Stimulated activated CD8-positive, alpha-beta memory T cell treated with anti-CD3 and anti-CD28 coated beads, Interleukin-15, amount 100 ng/mL, for 24 hours (primary cell): ENCODE results near the gene PCDHGB6.
"Not testable (repeated sequence)": the region's sequence is repeated elsewhere in the genome, so short reads cannot be mapped to it uniquely, and the experiment has no call there.

ENCODE experiments used
- DNase-seq: peaks from one replicate; pipeline ENCODE4 v3.0.0-alpha.2; 2020; ENCODE audit warnings: low read depth

The PCDHGB6 gene

DNA sequence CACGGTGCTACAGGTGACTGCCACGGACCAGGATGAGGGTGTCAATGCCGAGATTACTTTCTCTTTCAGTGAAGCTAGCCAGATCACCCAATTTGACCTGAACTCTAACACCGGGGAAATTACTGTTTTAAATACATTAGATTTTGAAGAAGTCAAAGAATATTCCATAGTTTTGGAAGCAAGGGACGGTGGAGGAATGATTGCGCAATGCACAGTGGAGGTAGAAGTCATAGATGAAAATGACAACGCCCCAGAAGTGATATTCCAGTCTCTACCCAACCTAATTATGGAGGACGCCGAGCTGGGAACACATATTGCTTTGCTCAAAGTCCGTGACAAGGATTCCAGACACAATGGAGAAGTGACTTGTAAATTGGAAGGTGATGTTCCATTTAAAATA is 19.2 kb upstream of the PCDHGB6 start:
- no peak for DNase-seq

DNA sequence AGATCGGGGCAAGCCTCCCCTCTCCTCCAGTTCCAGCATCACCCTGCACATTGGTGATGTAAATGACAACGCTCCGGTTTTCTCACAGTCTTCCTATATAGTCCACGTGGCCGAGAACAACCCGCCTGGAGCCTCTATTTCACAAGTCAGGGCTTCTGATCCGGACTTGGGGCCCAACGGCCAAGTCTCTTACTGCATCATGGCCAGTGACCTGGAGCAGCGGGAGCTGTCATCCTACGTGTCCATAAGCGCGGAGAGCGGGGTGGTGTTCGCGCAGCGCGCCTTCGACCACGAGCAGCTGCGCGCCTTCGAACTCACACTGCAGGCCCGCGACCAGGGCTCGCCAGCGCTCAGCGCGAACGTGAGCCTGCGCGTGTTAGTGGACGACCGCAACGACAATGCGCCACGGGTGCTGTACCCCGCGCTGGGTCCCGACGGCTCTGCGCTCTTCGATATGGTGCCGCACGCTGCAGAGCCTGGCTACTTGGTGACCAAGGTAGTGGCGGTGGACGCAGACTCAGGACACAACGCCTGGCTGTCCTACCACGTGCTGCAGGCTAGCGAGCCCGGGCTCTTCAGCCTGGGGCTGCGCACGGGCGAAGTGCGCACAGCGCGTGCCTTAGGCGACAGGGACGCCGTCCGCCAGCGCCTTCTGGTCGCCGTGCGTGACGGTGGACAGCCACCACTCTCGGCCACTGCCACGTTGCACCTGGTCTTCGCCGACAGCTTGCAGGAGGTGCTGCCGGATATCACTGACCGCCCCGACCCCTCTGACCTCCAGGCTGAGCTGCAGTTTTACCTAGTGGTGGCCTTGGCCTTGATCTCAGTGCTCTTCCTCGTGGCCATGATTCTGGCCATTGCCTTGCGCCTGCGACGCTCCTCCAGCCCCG is 18.4 kb upstream of the PCDHGB6 start:
- DNase-seq = no peak

DNA sequence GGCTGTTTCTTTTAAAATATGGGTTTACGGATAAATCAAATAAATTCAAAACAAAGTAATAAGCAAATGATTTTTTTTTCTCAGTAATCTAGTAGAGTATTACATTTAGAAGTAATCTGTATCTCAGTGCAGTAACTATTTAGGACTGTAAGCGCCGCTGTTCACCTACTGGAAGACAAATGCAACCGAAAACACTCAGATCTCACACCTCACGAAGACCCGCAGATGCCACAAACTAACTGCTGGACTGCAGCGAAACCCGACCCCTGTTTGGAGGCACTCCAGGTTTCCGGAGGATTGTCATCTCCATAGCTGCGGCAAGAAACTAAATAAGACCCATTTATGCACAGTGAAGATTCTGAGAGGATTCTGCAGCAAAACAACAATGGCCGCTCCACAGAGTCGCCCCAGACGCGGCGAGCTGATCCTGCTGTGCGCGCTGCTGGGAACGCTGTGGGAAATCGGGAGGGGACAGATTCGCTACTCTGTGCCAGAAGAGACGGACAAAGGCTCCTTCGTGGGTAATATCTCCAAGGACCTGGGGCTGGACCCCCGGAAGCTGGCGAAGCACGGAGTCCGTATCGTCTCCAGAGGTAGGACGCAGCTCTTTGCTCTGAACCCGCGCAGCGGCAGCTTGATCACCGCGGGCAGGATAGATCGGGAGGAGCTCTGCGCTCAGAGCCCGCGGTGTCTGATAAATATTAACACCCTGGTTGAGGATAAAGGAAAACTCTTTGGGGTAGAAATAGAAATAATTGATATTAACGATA is 15.2 kb upstream of the PCDHGB6 start, which contains the start of gene PCDHGA8:
TSS of gene PCDHGA8 (plus strand) at position 205 of the 770 bp plus-strand sequence. CDS start at position 386, 181 bp downstream.
- DNase-seq = no peak

DNA sequence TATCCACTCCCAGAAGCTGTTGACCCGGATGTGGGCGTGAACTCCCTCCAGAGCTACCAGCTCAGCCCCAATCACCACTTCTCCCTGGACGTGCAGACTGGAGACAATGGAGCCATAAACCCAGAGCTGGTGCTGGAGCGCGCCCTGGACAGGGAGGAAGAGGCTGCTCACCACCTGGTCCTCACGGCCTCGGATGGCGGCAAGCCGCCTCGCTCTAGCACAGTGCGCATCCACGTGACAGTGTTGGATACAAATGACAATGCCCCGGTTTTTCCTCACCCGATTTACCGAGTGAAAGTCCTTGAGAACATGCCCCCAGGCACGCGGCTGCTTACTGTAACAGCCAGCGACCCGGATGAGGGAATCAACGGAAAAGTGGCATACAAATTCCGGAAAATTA is 14.6 kb upstream of the PCDHGB6 start:
- no peak for DNase-seq

DNA sequence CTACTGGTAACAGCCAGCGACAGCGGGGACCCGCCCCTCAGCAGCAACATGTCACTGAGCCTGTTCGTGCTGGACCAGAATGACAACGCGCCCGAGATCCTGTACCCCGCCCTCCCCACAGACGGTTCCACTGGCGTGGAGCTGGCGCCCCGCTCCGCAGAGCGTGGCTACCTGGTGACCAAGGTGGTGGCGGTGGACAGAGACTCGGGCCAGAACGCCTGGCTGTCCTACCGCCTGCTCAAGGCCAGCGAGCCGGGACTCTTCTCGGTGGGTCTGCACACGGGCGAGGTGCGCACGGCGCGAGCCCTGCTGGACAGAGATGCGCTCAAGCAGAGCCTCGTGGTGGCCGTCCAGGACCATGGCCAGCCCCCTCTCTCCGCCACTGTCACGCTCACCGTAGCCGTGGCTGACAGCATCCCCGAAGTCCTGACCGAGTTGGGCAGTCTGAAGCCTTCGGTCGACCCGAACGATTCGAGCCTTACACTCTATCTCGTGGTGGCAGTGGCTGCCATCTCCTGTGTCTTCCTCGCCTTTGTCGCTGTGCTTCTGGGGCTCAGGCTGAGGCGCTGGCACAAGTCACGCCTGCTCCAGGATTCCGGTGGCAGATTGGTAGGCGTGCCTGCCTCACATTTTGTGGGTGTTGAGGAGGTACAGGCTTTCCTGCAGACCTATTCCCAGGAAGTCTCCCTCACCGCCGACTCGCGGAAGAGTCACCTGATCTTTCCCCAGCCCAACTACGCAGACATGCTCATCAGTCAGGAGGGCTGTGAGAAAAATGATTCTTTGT is 13.2 kb upstream of the PCDHGB6 start:
- DNase-seq = not testable (repeated sequence)

DNA sequence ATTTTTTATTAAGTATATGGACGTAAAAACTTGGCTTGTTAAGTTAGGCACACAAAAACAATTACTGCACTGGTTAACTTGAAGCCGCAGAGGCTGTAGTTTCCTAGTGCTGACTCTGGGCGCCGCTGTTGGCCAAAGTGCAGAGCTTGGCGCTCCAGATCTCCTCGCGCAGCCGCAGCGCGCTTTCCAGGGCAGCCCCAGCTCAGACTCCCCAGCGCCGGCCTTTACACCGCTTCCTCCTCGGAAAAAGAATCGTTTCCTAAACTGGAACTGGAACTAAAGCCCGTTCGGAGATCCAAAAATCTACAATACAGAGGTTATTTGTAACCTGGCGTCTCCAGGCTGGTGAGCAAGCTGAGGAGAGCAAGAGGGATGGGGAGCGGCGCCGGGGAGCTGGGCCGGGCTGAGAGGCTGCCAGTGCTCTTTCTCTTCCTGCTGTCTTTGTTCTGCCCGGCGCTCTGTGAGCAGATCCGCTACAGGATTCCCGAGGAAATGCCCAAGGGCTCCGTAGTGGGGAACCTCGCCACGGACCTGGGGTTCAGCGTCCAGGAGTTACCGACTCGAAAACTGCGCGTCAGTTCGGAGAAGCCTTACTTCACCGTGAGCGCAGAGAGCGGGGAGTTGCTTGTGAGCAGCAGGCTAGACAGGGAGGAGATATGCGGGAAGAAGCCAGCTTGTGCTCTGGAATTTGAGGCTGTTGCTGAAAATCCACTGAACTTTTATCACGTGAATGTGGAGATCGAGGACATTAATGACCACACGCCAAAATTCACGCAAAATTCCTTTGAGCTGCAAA is 9.9 kb upstream of the PCDHGB6 start, which contains the start of gene PCDHGB5:
TSS of gene PCDHGB5 (plus strand) at position 192 of the 796 bp plus-strand sequence. CDS start at position 373, 181 bp downstream.
- not testable (repeated sequence) for DNase-seq

DNA sequence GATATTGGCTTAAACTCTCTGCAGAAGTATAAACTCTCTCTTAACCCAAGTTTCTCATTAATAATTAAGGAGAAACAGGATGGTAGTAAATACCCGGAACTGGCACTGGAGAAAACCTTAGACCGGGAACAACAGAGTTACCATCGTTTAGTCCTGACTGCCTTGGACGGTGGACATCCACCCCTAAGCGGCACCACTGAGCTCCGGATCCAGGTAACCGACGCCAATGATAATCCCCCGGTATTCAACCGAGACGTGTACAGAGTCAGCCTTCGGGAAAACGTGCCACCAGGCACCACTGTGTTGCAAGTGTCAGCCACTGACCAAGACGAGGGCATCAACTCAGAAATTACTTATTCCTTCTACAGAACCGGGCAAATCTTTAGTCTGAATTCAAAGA is 9.2 kb upstream of the PCDHGB6 start:
- DNase-seq = no peak

DNA sequence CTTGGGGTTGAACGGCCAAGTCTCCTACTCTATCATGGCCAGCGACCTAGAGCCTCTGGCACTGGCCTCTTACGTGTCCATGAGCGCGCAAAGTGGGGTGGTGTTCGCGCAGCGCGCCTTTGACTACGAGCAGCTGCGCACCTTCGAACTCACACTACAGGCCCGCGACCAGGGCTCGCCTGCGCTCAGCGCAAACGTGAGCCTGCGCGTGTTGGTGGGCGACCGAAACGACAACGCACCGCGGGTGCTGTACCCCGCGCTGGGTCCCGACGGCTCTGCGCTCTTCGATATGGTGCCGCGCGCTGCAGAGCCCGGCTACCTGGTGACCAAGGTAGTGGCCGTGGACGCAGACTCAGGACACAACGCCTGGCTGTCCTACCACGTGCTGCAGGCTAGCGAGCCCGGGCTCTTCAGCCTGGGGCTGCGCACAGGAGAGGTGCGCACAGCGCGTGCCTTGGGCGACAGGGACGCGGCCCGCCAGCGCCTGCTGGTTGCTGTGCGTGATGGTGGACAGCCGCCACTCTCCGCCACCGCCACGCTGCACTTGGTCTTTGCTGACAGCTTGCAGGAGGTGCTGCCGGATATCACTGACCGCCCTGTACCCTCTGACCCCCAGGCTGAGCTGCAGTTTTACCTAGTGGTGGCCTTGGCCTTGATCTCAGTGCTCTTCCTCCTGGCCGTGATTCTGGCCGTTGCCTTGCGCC is 8.1 kb upstream of the PCDHGB6 start:
- DNase-seq = no peak

DNA sequence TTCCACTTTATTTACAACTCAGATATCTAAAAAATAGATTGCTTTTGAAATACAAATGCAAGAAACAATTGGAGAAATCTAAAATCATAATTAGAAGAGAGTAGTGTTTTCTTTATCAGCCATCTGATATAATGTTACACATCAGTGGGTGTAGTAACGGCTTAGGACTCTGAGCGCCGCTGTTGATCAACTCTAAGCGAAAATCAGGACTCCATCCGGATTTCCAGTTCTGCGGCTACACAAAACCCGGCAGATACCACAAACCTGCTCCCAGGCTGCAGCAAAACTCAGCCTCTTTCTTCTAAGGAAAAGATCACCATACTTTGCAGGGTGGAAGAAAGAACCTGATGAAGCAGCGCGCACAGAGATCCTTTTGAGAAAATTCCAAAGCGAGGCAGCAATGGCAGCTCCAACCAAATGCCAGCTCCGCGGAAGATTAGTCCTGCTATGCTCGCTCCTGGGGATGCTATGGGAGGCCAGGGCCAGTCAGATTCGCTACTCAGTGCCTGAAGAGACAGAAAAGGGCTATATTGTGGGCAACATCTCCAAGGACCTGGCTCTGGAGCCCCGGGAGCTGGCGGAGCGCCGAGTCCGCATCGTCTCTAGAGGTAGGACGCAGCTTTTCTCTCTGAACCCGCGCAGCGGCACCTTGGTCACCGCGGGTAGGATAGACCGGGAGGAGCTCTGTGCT is 5.1 kb upstream of the PCDHGB6 start, which contains the start of gene PCDHGA9:
TSS of gene PCDHGA9 (plus strand) at position 226 of the 691 bp plus-strand sequence. CDS start at position 401, 175 bp downstream.
- no peak for DNase-seq

DNA sequence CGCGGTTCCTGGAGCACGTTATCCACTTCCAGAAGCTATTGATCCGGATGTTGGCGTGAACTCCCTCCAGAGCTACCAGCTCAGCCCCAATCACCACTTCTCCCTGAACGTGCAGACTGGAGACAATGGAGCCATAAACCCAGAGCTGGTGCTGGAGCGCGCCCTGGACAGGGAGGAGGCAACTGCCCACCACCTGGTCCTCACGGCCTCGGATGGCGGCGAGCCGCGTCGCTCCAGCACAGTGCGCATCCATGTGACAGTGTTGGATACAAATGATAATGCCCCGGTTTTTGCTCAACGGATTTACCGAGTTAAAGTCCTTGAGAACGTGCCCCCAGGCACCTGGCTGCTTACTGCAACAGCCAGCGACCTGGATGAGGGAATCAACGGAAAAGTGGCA is 4.4 kb upstream of the PCDHGB6 start:
- DNase-seq = no peak

DNA sequence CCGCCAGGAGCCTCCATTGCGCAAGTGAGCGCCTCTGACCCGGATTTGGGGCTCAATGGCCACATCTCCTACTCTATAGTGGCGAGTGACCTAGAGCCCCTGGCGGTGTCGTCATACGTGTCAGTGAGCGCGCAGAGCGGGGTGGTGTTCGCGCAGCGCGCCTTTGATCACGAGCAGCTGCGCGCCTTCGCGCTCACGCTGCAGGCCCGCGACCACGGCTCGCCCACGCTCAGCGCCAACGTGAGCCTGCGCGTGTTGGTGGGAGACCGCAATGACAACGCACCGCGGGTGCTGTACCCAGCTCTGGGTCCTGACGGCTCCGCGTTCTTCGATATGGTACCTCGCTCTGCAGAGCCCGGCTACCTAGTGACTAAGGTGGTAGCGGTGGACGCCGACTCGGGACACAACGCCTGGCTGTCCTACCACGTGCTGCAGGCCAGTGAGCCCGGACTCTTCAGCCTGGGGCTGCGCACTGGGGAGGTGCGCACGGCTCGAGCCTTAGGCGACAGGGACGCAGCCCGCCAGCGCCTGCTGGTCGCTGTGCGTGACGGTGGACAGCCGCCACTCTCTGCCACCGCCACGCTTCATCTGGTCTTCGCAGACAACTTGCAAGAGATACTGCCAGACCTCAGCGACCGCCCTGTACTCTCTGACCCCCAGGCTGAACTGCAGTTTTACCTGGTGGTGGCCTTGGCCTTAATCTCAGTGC is 1.9 kb downstream of the PCDHGB6 start:
- DNase-seq = no peak

DNA sequence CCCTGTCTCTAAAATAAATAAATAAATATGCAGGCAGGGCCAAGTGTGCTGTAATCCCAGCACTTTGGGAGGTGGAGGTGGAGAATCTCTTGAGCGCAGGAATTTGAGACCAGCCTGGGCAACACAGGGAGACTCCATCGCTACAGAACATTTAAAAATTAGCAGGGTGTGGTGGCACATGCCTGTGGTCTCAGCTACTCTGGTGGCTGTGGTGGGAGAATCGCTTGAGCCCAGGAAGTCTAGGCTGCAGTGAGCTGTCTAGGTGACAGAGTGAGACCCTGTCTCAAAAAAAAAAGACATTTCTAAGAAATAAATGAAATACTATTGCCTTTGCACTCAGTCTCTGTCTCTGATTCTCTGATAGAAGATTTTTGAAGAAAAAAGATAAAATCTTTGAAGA is 3.8 kb downstream of the PCDHGB6 start:
- DNase-seq = no peak

DNA sequence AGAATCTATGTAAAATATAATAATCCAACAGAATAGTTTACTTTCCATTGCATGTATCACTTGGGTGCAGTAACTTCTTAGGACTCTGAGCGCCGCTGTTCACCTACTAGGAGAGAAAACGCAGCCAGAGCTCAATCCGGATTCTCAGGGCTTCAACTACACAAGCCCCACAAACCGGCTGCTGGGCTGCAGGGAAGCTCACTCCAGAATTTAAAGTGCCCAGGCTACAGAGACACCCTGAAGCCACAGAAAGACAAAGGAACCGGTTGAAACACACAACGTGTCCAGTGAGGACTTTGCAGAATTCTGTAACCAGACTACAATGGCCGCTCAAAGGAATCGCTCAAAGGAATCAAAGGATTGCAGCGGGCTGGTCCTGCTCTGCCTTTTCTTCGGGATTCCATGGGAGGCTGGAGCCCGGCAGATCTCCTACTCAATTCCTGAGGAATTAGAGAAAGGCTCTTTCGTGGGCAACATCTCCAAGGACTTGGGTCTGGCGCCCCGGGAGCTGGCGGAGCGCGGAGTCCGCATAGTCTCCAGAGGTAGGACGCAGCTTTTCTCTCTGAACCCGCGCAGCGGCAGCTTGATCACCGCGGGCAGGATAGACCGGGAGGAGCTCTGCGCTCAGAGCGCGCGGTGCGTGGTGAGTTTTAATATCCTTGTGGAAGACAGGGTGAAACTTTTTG is 5.2 kb downstream of the PCDHGB6 start, which contains the start of gene PCDHGA10:
TSS of gene PCDHGA10 (plus strand) at position 134 of the 686 bp plus-strand sequence. CDS start at position 323, 189 bp downstream.
- no peak for DNase-seq

DNA sequence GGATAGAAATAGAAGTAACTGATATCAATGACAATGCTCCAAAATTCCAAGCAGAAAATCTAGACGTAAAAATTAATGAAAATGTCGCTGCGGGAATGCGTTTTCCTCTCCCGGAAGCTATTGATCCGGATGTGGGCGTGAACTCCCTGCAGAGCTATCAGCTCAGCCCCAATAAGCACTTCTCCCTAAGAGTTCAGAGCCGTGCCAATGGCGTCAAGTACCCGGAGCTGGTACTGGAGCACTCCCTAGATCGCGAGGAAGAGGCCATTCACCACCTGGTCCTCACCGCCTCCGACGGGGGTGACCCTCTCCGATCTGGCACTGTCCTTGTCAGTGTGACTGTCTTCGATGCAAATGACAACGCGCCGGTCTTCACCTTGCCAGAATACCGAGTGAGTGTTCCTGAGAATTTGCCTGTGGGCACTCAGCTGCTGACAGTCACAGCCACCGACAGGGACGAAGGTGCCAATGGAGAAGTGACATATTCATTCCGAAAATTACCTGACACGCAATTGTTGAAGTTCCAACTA is 5.8 kb downstream of the PCDHGB6 start:
- no peak for DNase-seq

DNA sequence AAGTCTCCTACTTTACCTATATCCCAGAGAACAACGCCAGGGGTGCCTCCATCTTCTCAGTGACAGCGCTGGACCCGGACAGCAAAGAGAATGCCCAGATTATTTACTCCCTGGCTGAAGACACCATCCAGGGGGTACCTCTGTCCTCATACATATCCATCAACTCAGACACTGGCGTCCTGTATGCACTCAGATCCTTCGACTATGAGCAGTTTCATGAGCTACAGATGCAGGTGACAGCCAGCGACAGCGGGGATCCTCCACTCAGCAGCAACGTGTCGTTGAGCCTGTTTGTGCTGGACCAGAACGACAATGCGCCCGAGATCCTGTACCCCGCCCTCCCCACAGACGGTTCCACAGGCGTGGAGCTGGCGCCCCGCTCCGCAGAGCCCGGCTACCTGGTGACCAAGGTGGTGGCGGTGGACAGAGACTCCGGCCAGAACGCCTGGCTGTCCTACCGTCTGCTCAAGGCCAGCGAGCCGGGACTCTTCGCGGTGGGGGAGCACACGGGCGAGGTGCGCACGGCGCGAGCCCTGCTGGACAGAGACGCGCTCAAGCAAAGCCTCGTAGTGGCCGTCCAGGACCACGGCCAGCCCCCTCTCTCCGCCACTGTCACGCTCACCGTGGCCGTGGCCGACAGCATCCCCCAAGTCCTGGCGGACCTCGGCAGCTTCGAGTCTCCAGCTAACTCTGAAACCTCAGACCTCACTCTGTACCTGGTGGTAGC is 6.9 kb downstream of the PCDHGB6 start:
- DNase-seq = not testable (repeated sequence)

DNA sequence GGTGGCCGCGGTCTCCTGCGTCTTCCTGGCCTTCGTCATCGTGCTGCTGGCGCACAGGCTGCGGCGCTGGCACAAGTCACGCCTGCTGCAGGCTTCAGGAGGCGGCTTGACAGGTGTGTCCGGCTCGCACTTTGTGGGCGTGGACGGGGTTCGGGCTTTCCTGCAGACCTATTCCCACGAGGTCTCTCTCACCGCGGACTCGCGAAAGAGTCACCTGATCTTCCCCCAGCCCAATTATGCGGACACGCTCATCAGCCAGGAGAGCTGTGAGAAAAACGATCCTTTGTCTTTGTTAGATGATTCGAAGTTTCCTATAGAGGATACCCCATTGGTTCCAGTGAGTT is 7.4 kb downstream of the PCDHGB6 start:
- not testable (repeated sequence) for DNase-seq

DNA sequence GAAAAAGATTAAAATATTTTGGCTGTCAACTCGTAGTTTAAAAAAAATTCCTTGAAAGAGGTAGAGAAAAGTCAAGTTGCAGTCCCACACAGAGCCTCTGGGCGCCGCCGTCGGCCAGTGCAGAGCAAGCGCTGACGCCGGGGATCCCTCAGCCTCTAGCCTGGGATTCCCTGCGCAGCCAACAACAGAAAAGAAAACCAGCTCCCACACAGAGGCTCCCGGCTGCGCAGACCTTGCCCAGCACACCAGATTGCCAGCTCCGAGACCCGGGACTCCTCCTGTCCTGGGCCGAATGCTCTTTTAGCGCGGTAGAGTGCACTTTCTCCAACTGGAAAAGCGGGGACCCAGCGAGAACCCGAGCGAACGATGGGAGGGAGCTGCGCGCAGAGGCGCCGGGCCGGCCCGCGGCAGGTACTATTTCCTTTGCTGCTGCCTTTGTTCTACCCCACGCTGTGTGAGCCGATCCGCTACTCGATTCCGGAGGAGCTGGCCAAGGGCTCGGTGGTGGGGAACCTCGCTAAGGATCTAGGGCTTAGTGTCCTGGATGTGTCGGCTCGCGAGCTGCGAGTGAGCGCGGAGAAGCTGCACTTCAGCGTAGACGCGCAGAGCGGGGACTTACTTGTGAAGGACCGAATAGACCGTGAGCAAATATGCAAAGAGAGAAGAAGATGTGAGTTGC is 9.8 kb downstream of the PCDHGB6 start, which contains the start of gene PCDHGB7:
TSS of gene PCDHGB7 (plus strand) at position 184 of the 679 bp plus-strand sequence. CDS start at position 367, 183 bp downstream.
- DNase-seq = not testable (repeated sequence)
